ENCODE results near the gene CACHD1. TPM values are rescaled to one million over a fixed set of nuclear protein-coding genes. Genes with fewer than 3 reads are reported as not detected.
A peak's percentile ranks its signal among the peaks of the same experiment; 100 is the strongest.
"Not testable (repeated sequence)": the region's sequence is repeated elsewhere in the genome, so short reads cannot be mapped to it uniquely, and the experiment has no call there.

The CACHD1 gene
- total RNA-seq, 2 donors from 2014 or later: 5.3 to 6.7 TPM

DNA sequence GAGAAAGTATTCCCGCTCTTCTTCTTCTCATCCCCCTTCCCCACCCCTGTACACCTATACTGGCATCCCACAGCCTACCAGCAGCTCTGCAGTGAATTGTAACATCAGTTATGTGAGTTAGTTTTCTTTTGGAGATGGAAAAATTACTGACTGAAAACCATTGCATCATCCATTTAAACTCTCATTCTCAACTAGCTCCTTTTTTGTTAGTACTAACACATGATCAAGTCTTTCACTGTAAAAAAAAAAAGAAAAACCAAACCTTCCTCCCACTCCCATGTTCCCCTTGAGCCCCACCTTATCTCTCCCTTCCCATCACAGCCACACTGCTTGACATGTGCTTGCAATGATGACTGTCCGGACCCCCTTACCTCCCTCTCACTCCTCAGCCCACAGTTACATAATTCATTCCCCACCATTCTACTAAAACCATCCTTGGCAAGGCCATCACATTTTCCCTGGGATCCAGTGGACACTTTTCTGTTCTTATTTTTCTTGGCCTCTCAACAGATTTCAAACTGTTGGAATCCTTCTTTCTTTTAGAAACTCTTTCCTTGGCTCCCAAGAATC, 251.7 kb downstream of the CACHD1 start:
- H3K36me3 ChIP-seq: no peaks in the 10 kb centered on the region
- H3K4me1 ChIP-seq (ENCODE audit: control insufficient read depth in 1 of 2, low read depth in 2 of 2): no peaks in the 10 kb centered on the region
- no peak for DNase-seq (ENCODE audit: low spot score)
- peak; percentile 28 for ATAC-seq (ENCODE audit: insufficient number of reproducible peaks, low FRiP score, low read depth)
- no peak overlapping the region for H3K4me3 ChIP-seq
- H3K27me3 ChIP-seq (replicated peaks; ENCODE audit: insufficient read depth): no peaks in the 10 kb centered on the region
- no peak overlapping the region for H3K27ac ChIP-seq
- H3K9me3 ChIP-seq: no peaks in the 10 kb centered on the region
- TF ChIP-seq CTCF (IDR thresholded peaks at IDR 0.05): no peak

DNA sequence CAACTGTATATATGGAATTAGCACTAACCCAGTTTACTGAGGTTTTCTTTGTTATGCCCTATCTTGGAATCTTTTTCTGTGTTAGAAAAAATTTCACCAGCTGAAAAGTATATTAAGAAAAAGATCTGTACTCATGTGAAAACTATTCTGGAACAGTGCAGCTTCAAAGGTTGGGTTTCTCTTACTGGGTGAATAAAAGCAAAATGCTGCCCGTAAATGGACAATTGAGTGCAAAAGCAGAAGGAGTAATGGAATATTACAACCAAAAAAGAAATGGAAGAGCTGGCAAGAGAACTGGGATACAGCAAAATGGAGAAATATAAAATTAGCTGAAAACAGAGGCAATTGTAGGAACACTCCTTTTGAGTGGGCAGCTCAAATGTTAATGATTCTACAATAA, 257.9 kb downstream of the CACHD1 start:
- no peak for ATAC-seq (ENCODE audit: insufficient number of reproducible peaks, low FRiP score, low read depth)
- H3K9me3 ChIP-seq: no peaks in the 10 kb centered on the region
- no peaks in the 10 kb centered on the region for H3K36me3 ChIP-seq
- H3K27ac ChIP-seq: peak overlapping the region; percentile 57 to 78
- H3K4me1 ChIP-seq (ENCODE audit: control insufficient read depth in 1 of 2, low read depth in 2 of 2): peaks cover 5 to 16% of the 10 kb centered on the region in 2 donors
- TF ChIP-seq CTCF (IDR thresholded peaks at IDR 0.05): no peak
- H3K27me3 ChIP-seq (replicated peaks; ENCODE audit: insufficient read depth): no peaks in the 10 kb centered on the region
- no peak overlapping the region for H3K4me3 ChIP-seq
- no peak for DNase-seq (ENCODE audit: low spot score)

- Histone ChIP-seq H3K27ac (peak overlapping the region in 1 of 2 donors; percentile 6), H3K4me1 (ENCODE audit: control insufficient read depth in 1 of 2, low read depth in 2 of 2) (peaks cover 0 to 13% of the 10 kb centered on the region in 2 donors), H3K9me3 (no peaks in the 10 kb centered on the region), H3K27me3 (replicated peaks; ENCODE audit: insufficient read depth) (no peaks in the 10 kb centered on the region), H3K36me3 (no peaks in the 10 kb centered on the region), H3K4me3 (no peak overlapping the region)
- DNase-seq (ENCODE audit: low spot score) (no peak), ATAC-seq (ENCODE audit: insufficient number of reproducible peaks, low FRiP score, low read depth) (no peak)
- TF ChIP-seq CTCF (IDR thresholded peaks at IDR 0.05): no peak
Observed at GRCh38 chr1:64733581-64734286, 263.8 kb downstream of the CACHD1 start.

DNA sequence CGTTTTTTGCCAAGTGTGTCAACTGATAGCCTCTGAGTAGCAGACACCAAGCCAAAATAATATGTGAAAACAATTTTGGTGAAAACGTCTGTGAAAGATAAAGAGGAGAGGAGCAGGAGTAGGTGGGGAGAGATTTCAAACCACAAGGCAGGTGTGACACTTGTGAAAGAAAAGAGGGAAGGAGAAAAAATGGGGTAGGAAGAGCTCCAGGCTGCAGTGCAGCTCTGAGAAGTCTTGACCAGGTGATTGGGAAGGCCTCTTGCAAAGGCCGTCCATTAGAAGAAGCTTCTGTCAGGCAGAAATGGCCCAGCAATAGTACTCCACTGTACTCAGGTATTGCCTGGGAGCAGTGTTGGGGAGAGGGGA, 264.3 kb downstream of the CACHD1 start:
- H3K4me1 ChIP-seq (ENCODE audit: control insufficient read depth in 1 of 2, low read depth in 2 of 2): peaks cover 0 to 13% of the 10 kb centered on the region in 2 donors
- DNase-seq (ENCODE audit: low spot score) (no peak), ATAC-seq (ENCODE audit: insufficient number of reproducible peaks, low FRiP score, low read depth) (no peak)
- TF ChIP-seq CTCF (IDR thresholded peaks at IDR 0.05): no peak
- peak overlapping the region in 1 of 2 donors; percentile 6 for H3K27ac ChIP-seq
- H3K4me3 ChIP-seq: no peak overlapping the region
- H3K36me3 ChIP-seq: no peaks in the 10 kb centered on the region
- H3K9me3 ChIP-seq: no peaks in the 10 kb centered on the region
- H3K27me3 ChIP-seq (replicated peaks; ENCODE audit: insufficient read depth): no peaks in the 10 kb centered on the region

GRCh38 chr1:64740687-64741086, 270.8 kb downstream of the CACHD1 start:
- not testable (repeated sequence) for H3K27ac ChIP-seq; ATAC-seq (ENCODE audit: insufficient number of reproducible peaks, low FRiP score, low read depth); H3K27me3 ChIP-seq (replicated peaks; ENCODE audit: insufficient read depth); H3K4me1 ChIP-seq (ENCODE audit: control insufficient read depth in 1 of 2, low read depth in 2 of 2); H3K9me3 ChIP-seq; H3K36me3 ChIP-seq; H3K4me3 ChIP-seq; DNase-seq (ENCODE audit: low spot score)
